ENCODE results near the gene PLCD1. TPM values are rescaled to one million over a fixed set of nuclear protein-coding genes. Genes with fewer than 3 reads are reported as not detected.

The PLCD1 gene
- polyA plus RNA-seq, 2 donors = 40.1 to 41.2 TPM

- no peak overlapping the region for H3K4me3 ChIP-seq (ENCODE audit: low read depth in 1 of 2, low read length in 2 of 2)
- H3K9me3 ChIP-seq (ENCODE audit: control insufficient read depth in 2 of 2, insufficient read depth in 1 of 2, low read depth in 1 of 2, low read length in 1 of 2) = no peaks in the 10 kb centered on the region
- no peak overlapping the region for H3K27ac ChIP-seq (ENCODE audit: low read depth in 2 of 2, low read length in 1 of 2)
- peaks cover 7 to 48% of the 10 kb centered on the region in 2 donors for H3K36me3 ChIP-seq (ENCODE audit: control insufficient read depth in 2 of 2, insufficient read depth in 2 of 2, low read length in 1 of 2)
- H3K4me1 ChIP-seq (ENCODE audit: control insufficient read depth in 2 of 2, insufficient read depth in 2 of 2, low read length in 1 of 2) = peaks cover 0 to 8% of the 10 kb centered on the region in 2 donors
- 90 to 91% methylated on average over 27 of the region's 27 CpGs for WGBS, 2 donors
- H3K27me3 ChIP-seq (ENCODE audit: control insufficient read depth in 1 of 2, insufficient read depth in 2 of 2, low read length in 2 of 2) = no peaks in the 10 kb centered on the region
These were observed 19.4 kb downstream of the PLCD1 start for GRCh38 chr3:38009807-38010591.

- no peaks in the 10 kb centered on the region for H3K9me3 ChIP-seq (ENCODE audit: control insufficient read depth in 2 of 2, insufficient read depth in 1 of 2, low read depth in 1 of 2, low read length in 1 of 2)
- H3K27ac ChIP-seq (ENCODE audit: low read depth in 2 of 2, low read length in 1 of 2) = no peak overlapping the region
- WGBS, 2 donors = 82 to 84% methylated on average over 16 of the region's 16 CpGs
- peaks cover 7 to 48% of the 10 kb centered on the region in 2 donors for H3K36me3 ChIP-seq (ENCODE audit: control insufficient read depth in 2 of 2, insufficient read depth in 2 of 2, low read length in 1 of 2)
- H3K27me3 ChIP-seq (ENCODE audit: control insufficient read depth in 1 of 2, insufficient read depth in 2 of 2, low read length in 2 of 2) = no peaks in the 10 kb centered on the region
- H3K4me1 ChIP-seq (ENCODE audit: control insufficient read depth in 2 of 2, insufficient read depth in 2 of 2, low read length in 1 of 2) = peaks cover 0 to 15% of the 10 kb centered on the region in 2 donors
- H3K4me3 ChIP-seq (ENCODE audit: low read depth in 1 of 2, low read length in 2 of 2) = no peak overlapping the region
These were observed 20.4 kb downstream of the PLCD1 start for GRCh38 chr3:38008971-38009580.

GRCh38 chr3:38008191-38008701 is 21.2 kb downstream of the PLCD1 start:
- Histone ChIP-seq H3K27me3 (ENCODE audit: control insufficient read depth in 1 of 2, insufficient read depth in 2 of 2, low read length in 2 of 2) (no peaks in the 10 kb centered on the region), H3K4me3 (ENCODE audit: low read depth in 1 of 2, low read length in 2 of 2) (no peak overlapping the region), H3K27ac (ENCODE audit: low read depth in 2 of 2, low read length in 1 of 2) (no peak overlapping the region), H3K9me3 (ENCODE audit: control insufficient read depth in 2 of 2, insufficient read depth in 1 of 2, low read depth in 1 of 2, low read length in 1 of 2) (no peaks in the 10 kb centered on the region), H3K36me3 (ENCODE audit: control insufficient read depth in 2 of 2, insufficient read depth in 2 of 2, low read length in 1 of 2) (peaks cover 7 to 48% of the 10 kb centered on the region in 2 donors), H3K4me1 (ENCODE audit: control insufficient read depth in 2 of 2, insufficient read depth in 2 of 2, low read length in 1 of 2) (peaks cover 0 to 19% of the 10 kb centered on the region in 2 donors)
- WGBS, 2 donors = 93 to 97% methylated on average over 19 of the region's 19 CpGs

GRCh38 chr3:38007754-38008090 is 21.7 kb downstream of the PLCD1 start:
- Histone ChIP-seq H3K4me1 (ENCODE audit: control insufficient read depth in 2 of 2, insufficient read depth in 2 of 2, low read length in 1 of 2) (peaks cover 0 to 19% of the 10 kb centered on the region in 2 donors), H3K27ac (ENCODE audit: low read depth in 2 of 2, low read length in 1 of 2) (no peak overlapping the region), H3K27me3 (ENCODE audit: control insufficient read depth in 1 of 2, insufficient read depth in 2 of 2, low read length in 2 of 2) (no peaks in the 10 kb centered on the region), H3K4me3 (ENCODE audit: low read depth in 1 of 2, low read length in 2 of 2) (no peak overlapping the region), H3K9me3 (ENCODE audit: control insufficient read depth in 2 of 2, insufficient read depth in 1 of 2, low read depth in 1 of 2, low read length in 1 of 2) (no peaks in the 10 kb centered on the region), H3K36me3 (ENCODE audit: control insufficient read depth in 2 of 2, insufficient read depth in 2 of 2, low read length in 1 of 2) (peaks cover 7 to 48% of the 10 kb centered on the region in 2 donors)
- WGBS, 2 donors = 93 to 94% methylated on average over 7 of the region's 7 CpGs

DNA sequence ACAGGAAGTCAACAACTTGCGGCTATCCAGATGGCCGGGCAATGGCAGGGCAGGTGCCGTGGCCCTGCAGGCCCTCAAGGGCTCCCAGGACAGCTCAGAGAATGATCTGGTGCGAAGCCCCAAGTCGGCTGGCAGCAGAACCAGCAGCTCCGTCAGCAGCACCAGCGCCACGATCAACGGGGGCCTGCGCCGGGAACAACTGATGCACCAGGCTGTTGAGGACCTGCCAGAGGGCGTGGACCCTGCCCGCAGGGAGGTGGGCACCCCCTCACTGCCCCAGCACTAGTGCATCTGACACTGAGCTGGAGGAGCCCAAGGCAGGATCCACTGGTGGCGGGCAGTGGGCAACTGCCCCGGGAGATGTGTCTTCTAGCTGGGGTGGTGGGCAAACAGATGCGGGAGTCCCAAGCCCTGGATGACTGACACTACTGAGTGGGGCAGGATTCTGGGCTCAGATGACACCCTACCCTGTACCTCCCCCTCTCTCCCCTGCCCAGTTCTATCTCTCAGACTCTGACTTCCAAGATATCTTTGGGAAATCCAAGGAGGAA is 22.9 kb downstream of the PLCD1 start:
- 86 to 91% methylated on average over 16 of the region's 16 CpGs for WGBS, 2 donors
- Histone ChIP-seq H3K27me3 (ENCODE audit: control insufficient read depth in 1 of 2, insufficient read depth in 2 of 2, low read length in 2 of 2) (no peaks in the 10 kb centered on the region), H3K9me3 (ENCODE audit: control insufficient read depth in 2 of 2, insufficient read depth in 1 of 2, low read depth in 1 of 2, low read length in 1 of 2) (no peaks in the 10 kb centered on the region), H3K4me1 (ENCODE audit: control insufficient read depth in 2 of 2, insufficient read depth in 2 of 2, low read length in 1 of 2) (peaks cover 0 to 19% of the 10 kb centered on the region in 2 donors), H3K27ac (ENCODE audit: low read depth in 2 of 2, low read length in 1 of 2) (no peak overlapping the region), H3K4me3 (ENCODE audit: low read depth in 1 of 2, low read length in 2 of 2) (no peak overlapping the region), H3K36me3 (ENCODE audit: control insufficient read depth in 2 of 2, insufficient read depth in 2 of 2, low read length in 1 of 2) (peaks cover 7 to 56% of the 10 kb centered on the region in 2 donors)

GRCh38 chr3:38006031-38006430 is 23.4 kb downstream of the PLCD1 start:
- H3K27ac ChIP-seq (ENCODE audit: low read depth in 2 of 2, low read length in 1 of 2) = no peak overlapping the region
- H3K4me1 ChIP-seq (ENCODE audit: control insufficient read depth in 2 of 2, insufficient read depth in 2 of 2, low read length in 1 of 2) = peaks cover 0 to 19% of the 10 kb centered on the region in 2 donors
- WGBS, 2 donors = 85 to 93% methylated on average over 5 of the region's 5 CpGs
- H3K36me3 ChIP-seq (ENCODE audit: control insufficient read depth in 2 of 2, insufficient read depth in 2 of 2, low read length in 1 of 2) = peaks cover 7 to 56% of the 10 kb centered on the region in 2 donors
- no peaks in the 10 kb centered on the region for H3K9me3 ChIP-seq (ENCODE audit: control insufficient read depth in 2 of 2, insufficient read depth in 1 of 2, low read depth in 1 of 2, low read length in 1 of 2)
- H3K4me3 ChIP-seq (ENCODE audit: low read depth in 1 of 2, low read length in 2 of 2) = no peak overlapping the region
- no peaks in the 10 kb centered on the region for H3K27me3 ChIP-seq (ENCODE audit: control insufficient read depth in 1 of 2, insufficient read depth in 2 of 2, low read length in 2 of 2)

GRCh38 chr3:38005076-38006020 is 24.1 kb downstream of the PLCD1 start:
- H3K27ac ChIP-seq (ENCODE audit: low read depth in 2 of 2, low read length in 1 of 2) = peak overlapping the region in 1 of 2 donors; percentile 6
- peaks cover 7 to 52% of the 10 kb centered on the region in 2 donors for H3K36me3 ChIP-seq (ENCODE audit: control insufficient read depth in 2 of 2, insufficient read depth in 2 of 2, low read length in 1 of 2)
- H3K27me3 ChIP-seq (ENCODE audit: control insufficient read depth in 1 of 2, insufficient read depth in 2 of 2, low read length in 2 of 2) = no peaks in the 10 kb centered on the region
- WGBS, 2 donors = 54 to 57% methylated on average over 15 of the region's 15 CpGs
- H3K4me1 ChIP-seq (ENCODE audit: control insufficient read depth in 2 of 2, insufficient read depth in 2 of 2, low read length in 1 of 2) = peaks cover 0 to 19% of the 10 kb centered on the region in 2 donors
- H3K9me3 ChIP-seq (ENCODE audit: control insufficient read depth in 2 of 2, insufficient read depth in 1 of 2, low read depth in 1 of 2, low read length in 1 of 2) = no peaks in the 10 kb centered on the region
- H3K4me3 ChIP-seq (ENCODE audit: low read depth in 1 of 2, low read length in 2 of 2) = no peak overlapping the region

GRCh38 chr3:38004415-38005075 is 24.9 kb downstream of the PLCD1 start:
- Histone ChIP-seq H3K9me3 (ENCODE audit: control insufficient read depth in 2 of 2, insufficient read depth in 1 of 2, low read depth in 1 of 2, low read length in 1 of 2) (no peaks in the 10 kb centered on the region), H3K36me3 (ENCODE audit: control insufficient read depth in 2 of 2, insufficient read depth in 2 of 2, low read length in 1 of 2) (peaks cover 7 to 45% of the 10 kb centered on the region in 2 donors), H3K4me1 (ENCODE audit: control insufficient read depth in 2 of 2, insufficient read depth in 2 of 2, low read length in 1 of 2) (peaks cover 0 to 19% of the 10 kb centered on the region in 2 donors), H3K4me3 (ENCODE audit: low read depth in 1 of 2, low read length in 2 of 2) (no peak overlapping the region), H3K27ac (ENCODE audit: low read depth in 2 of 2, low read length in 1 of 2) (peak overlapping the region; percentile 35 to 38), H3K27me3 (ENCODE audit: control insufficient read depth in 1 of 2, insufficient read depth in 2 of 2, low read length in 2 of 2) (no peaks in the 10 kb centered on the region)
- WGBS, 2 donors = 49 to 61% methylated on average over 14 of the region's 14 CpGs

All from esophagus (tissue), 2 donors.